HG03103 (cell line): ENCODE results near the gene NR3C1.

Experiments
- ATAC-seq: cut with Tn5 transposase; IDR thresholded peaks from one replicate; pipeline ENCODE4 v1.9.1; 2021; ENCODE audit warnings: low read depth; ENCODE audit not compliant: unreplicated experiment

The NR3C1 gene

DNA sequence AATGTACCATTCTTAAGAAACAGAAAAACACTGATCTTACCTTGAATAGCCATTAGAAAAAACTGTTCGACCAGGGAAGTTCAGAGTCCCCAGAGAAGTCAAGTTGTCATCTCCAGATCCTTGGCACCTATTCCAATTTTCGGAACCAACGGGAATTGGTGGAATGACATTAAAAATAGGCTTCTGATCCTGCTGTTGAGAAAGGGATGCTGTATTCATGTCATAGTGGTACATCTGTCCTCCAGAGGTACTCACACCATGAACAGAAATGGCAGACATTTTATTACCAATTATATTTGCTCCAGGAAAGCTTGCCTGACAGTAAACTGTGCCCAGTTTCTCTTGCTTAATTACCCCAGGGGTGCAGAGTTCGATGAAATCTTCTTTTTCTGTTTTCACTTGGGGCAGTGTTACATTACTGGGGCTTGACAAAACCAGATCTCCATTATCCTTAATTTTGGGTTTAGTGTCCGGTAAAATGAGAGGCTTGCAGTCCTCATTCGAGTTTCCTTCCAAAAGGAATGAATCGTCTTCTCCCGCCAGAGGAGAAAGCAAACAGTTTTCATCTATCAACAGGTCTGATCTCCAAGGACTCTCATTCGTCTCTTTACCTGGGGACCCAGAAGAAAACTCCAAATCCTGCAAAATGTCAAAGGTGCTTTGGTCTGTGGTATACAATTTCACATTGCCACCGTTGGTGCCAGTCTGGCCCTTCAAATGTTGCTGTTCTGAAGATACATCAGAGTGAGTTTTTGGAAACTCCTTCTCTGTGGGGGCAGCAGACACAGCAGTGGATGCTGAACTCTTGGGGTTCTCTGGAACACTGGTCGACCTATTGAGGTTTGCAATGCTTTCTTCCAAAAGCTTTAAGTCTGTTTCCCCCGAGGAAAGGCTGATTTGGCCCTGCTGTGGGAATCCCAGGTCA is 3.6 kb downstream of the NR3C1 start:
- no peak for ATAC-seq

- no peak for ATAC-seq
These were observed 4.8 kb downstream of the NR3C1 start for GRCh38 chr5:143398451-143399237.

DNA sequence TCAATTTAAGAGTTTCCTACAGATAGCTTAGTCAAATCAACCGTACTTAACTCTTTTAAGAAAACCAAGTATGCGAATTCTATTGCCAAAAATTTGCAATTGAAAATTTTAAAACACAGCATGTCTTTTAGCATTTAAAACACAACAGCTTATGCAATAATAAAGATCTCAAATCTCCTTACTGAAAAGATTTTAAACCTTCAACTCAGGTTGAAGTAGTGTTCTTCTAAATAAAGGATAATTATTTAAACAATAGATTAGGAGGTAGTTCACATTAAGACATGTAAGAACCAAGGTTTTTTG is 5.5 kb downstream of the NR3C1 start:
- no peak for ATAC-seq

- no peak for ATAC-seq
These were observed 6.0 kb downstream of the NR3C1 start for GRCh38 chr5:143397302-143398052.

GRCh38 chr5:143396353-143396940 is 7.0 kb downstream of the NR3C1 start:
- ATAC-seq: no peak

GRCh38 chr5:143395638-143396352 is 7.7 kb downstream of the NR3C1 start:
- peak; percentile 60 for ATAC-seq

DNA sequence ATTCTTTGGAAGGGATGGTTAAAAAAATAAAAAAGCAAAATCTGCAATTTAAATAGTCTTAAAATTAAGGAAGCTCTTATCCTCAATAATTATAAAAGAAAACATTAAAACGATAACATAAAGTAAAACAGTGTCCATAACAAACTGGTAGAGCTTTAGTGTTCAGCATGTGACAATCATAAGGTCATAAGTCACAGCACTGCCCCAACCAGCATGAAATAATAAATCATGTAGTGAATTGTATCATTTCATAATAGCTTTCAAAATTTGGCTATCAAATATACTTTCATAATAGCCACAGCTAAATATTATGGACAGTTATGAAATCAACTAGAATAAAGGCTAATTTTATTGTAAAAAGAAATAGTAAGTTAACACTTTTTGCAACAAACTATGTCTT is 10.0 kb downstream of the NR3C1 start:
- no peak for ATAC-seq

GRCh38 chr5:143390941-143391340 is 12.5 kb downstream of the NR3C1 start:
- no peak for ATAC-seq

DNA sequence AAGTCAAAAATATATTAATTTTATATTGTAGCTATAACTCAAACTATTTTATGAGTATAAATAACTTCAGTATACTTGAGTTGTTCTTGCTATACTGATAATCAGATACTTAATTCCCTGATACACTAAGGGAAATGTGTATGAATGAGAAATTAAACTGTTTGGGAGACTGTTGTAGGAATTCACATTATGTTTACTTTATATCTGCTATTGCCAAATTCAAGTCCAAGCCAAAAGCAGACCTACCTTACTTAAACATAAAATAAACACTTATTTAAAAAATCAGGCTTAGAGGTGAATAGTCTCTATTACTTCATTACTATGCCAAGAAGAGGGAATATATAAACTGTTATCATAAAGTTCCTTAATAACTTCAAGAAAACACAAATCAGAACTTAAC is 13.2 kb downstream of the NR3C1 start:
- ATAC-seq: no peak

GRCh38 chr5:143386725-143387124 is 16.8 kb downstream of the NR3C1 start:
- no peak for ATAC-seq

GRCh38 chr5:143384865-143385657 is 18.4 kb downstream of the NR3C1 start:
- ATAC-seq: no peak

DNA sequence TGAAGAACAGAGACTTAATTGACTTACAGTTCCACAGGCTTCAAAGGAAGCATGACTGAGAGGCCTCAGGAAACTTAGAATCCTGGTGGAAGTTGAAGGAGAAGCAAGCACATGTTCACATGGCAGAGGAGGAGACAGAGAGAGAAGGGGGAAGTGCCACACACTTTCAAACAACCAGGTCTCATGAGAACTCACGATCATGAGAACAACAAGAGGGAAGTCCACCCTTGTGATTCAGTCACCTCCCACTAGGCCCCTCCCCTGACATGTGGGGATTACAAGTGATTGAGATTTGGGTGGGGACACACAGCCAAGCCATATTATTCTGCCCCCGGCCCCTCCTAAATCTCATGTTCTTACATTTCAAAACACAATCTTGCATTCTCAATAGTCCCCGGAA is 19.5 kb downstream of the NR3C1 start:
- no peak for ATAC-seq

DNA sequence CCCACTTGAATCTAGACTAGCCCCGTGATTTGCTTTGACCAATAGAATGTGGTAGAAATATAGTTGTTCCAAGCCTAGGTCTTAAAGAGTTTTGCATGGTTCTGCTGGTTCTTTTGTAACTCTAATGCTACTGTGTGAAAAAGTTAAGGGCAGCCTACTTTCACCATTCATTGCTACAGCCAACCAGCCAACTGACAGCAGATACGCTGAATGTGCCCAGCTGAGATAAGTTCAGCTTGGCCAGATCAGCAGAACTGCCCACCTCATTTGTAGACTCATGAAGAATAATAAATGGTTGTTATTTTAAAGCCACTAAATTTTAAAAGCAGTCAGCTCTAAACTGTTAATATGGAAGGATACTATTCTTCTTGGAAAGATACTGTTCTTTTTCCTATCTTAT is 23.9 kb downstream of the NR3C1 start:
- ATAC-seq: no peak

DNA sequence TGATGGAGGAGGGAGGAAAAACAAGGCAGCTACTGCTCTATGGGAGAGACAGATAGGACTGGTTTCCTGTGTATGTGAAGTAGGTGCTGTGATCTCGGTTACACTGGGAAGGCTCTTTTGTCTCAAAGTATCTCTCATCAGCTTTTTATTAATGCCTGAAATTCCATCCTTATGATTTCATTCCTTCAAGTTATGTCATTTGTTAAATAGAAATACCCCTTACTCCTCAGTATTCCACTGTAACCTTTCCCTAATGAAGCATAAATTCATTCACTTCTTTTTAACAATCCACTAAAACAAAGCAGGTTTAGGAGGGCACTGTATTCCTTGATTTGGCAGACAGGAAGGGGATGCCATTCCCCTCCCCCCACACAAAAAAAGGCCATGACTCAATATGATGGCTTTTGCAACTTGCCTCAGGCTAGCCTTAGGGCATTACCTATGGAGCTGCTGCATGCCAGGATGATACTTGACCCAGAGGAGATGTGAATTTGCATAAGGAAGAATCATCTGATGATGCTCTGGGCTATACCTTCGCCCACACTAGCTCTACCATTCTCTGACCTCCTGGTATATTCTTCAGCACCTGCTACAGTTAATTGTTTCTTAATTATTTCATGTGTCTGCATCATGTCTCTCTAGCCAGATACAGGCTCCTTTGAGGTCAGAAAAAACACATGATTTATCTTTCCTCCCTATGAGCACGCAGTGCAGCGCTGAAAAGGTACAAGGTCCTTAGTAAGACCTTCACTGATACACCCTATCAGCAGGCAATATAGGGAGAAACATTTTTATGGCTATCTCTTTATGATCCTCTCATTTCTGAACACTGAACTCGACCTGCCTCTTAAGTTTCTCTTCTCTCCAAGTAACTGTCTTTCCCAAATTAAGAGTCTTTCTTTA is 26.3 kb downstream of the NR3C1 start:
- no peak for ATAC-seq

DNA sequence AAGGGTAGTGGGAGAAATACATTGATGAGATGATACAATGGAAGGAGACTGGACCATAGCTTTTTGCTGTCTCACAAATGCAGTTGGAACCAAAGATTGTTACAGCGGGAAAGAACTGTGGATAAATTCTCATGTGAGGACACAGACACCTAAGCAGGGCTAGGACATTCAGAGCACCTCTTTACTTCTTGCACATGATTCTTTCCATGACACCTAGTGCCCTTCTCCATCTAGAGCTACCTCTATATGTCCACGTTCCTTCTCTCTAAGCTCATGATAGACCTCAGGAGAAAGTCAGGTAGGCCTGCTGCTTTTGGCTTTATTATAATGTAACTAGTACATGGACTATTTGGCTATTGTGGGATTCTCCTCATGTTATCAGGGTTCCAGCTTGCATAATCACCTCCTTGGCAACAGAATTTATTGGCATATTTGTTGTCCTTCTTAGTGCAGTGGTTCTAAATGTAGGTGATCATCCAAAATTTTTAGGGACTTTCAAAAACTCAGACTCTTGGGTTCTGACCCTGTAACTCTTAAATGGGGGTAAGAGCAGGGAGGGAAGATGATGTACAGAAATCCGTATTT is 27.2 kb downstream of the NR3C1 start:
- ATAC-seq: no peak

- ATAC-seq: no peak
These were observed 28.8 kb downstream of the NR3C1 start for GRCh38 chr5:143374496-143375217.

DNA sequence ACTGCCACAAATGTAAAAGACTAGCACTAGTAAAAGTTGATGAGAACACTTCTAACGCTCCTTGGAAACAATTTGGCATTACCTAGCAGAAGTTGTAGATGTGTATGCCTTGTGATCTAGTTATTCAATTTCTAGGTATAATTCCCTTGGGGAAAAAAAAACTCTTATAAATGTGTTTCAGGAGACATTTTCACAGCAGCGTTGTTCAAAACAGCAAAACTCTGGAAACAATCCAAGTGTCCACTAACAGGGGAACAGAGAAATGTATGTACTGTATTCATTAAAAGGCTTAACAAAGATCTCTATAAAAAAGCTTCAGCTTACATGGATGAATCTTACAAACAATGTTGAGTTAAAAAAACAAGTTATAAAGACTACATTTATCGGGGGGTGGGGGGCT is 30.4 kb downstream of the NR3C1 start:
- ATAC-seq: no peak
